Endodermal cell (in vitro differentiated cells): ENCODE results near the gene NR2E3. TPM values are rescaled to one million over a fixed set of nuclear protein-coding genes. Genes with fewer than 3 reads are reported as not detected.

ENCODE experiments used
- DNase-seq: peaks from one replicate; pipeline ENCODE4 v3.0.0-alpha.2; 2017
- H3K27ac ChIP-seq: 2 replicates; pipeline ENCODE4 v1.5.1; 2013; ENCODE audit warnings: mild to moderate bottlenecking, low read depth, low read length, moderate library complexity
- H3K27me3 ChIP-seq: 2 replicates; pipeline ENCODE4 v1.6.1; 2013; ENCODE audit warnings: mild to moderate bottlenecking, low read length, moderate library complexity; ENCODE audit not compliant: insufficient read depth, control insufficient read depth, poor library complexity, severe bottlenecking
- H3K36me3 ChIP-seq: 2 replicates; pipeline ENCODE4 v1.7.0; 2013; ENCODE audit warnings: mild to moderate bottlenecking, low read length, moderate library complexity; ENCODE audit not compliant: control insufficient read depth, insufficient read depth
- H3K4me1 ChIP-seq: one replicate; pipeline ENCODE4 v1.7.0; 2013; ENCODE audit warnings: low read length; ENCODE audit not compliant: control insufficient read depth, insufficient read depth
- H3K4me3 ChIP-seq: 2 replicates; pipeline ENCODE4 v1.5.1; 2013; ENCODE audit warnings: mild to moderate bottlenecking, low read length, moderate library complexity
- H3K9ac ChIP-seq: 2 replicates; pipeline ENCODE4 v1.6.1; 2013; ENCODE audit warnings: mild to moderate bottlenecking, low read length, moderate library complexity; ENCODE audit not compliant: poor library complexity, severe bottlenecking; ENCODE audit errors: extremely low read depth
- H3K9me3 ChIP-seq: 2 replicates; pipeline ENCODE4 v1.6.1; 2013; ENCODE audit warnings: mild to moderate bottlenecking, low read length, moderate library complexity; ENCODE audit not compliant: control insufficient read depth
- H3K27ac Mint-ChIP-seq: 2 replicates; pipeline ENCODE4 v1.8.0; 2020; ENCODE audit warnings: mixed read lengths
- H3K27me3 Mint-ChIP-seq: 2 replicates; pipeline ENCODE4 v1.8.0; 2021; ENCODE audit warnings: mild to moderate bottlenecking, mixed read lengths; ENCODE audit not compliant: insufficient read depth
- H3K36me3 Mint-ChIP-seq: 2 replicates; pipeline ENCODE4 v1.8.0; 2020; ENCODE audit warnings: low read depth, mixed read lengths
- H3K4me1 Mint-ChIP-seq: 2 replicates; pipeline ENCODE4 v1.8.0; 2020; ENCODE audit warnings: mixed read lengths
- H3K4me3 Mint-ChIP-seq: 2 replicates; pipeline ENCODE4 v1.8.0; 2020; ENCODE audit warnings: mild to moderate bottlenecking, moderate library complexity, mixed read lengths
- H3K9me3 Mint-ChIP-seq: 2 replicates; pipeline ENCODE4 v1.8.0; 2020; ENCODE audit warnings: mild to moderate bottlenecking, mixed read lengths
- CTCF ChIP-seq: fragments of 200-600 bp; sonication (generic); conservative IDR thresholded peaks from 2 replicates; pipeline ENCODE4 v1.5.0; 2021; ENCODE audit warnings: antibody characterized with exemption, mild to moderate bottlenecking
- WGBS, 2 experiments: methylation state at CpG; one replicate each; pipeline versions ENCODE4 v1.1.5 to v1.1.7; 2013; ENCODE audit warnings: missing lambda C conversion rate in 2 of 2, mixed read lengths in 1 of 2; ENCODE audit not compliant: insufficient coverage in 1 of 2, insufficient read length in 1 of 2; 5-methylcytosine and 5-hydroxymethylcytosine counted together
- total RNA-seq, 2 donors: library from RNA; stranded (reverse); fragmentation: NEBNext Ultra II Directional in 1 of 2; extraction: Animal tissue kit (Norgen Biotek cat#: 25700) in 1 of 2; gene quantifications; 2 replicates in 1 of 2; 3 replicates in 1 of 2; pipeline ENCODE4 v1.2.1, GENCODE V29; 2021

Gene NR2E3
- total RNA-seq, 2 donors from 2014 or later, result 0.15 to 0.55 TPM

- Histone ChIP-seq H3K27ac (no peak overlapping the region), H3K27me3 (no peaks in the 10 kb centered on the region), H3K4me1 (no peaks in the 10 kb centered on the region), H3K9ac (no peak overlapping the region), H3K4me3 (no peak overlapping the region), H3K36me3 (no peaks in the 10 kb centered on the region), H3K9me3 (no peaks in the 10 kb centered on the region)
- no peak overlapping the region for H3K4me3 Mint-ChIP-seq
- no peak overlapping the region for H3K27ac Mint-ChIP-seq
- TF ChIP-seq CTCF, result no peak
- no peak for DNase-seq
- 90 to 100% methylated on average over 1 to 3 of the region's 3 CpGs for WGBS, 2 experiments
- H3K9me3 Mint-ChIP-seq, result no peaks in the 10 kb centered on the region
- H3K36me3 Mint-ChIP-seq, result no peaks in the 10 kb centered on the region
- H3K27me3 Mint-ChIP-seq, result no peaks in the 10 kb centered on the region
- peaks cover 8% of the 10 kb centered on the region for H3K4me1 Mint-ChIP-seq
Measured at GRCh38 chr15:71776304-71776703, 34.0 kb upstream of the NR2E3 start.

GRCh38 chr15:71777216-71777943, 33.0 kb upstream of the NR2E3 start:
- no peaks in the 10 kb centered on the region for H3K36me3 Mint-ChIP-seq
- H3K4me3 Mint-ChIP-seq, result no peak overlapping the region
- no peak overlapping the region for H3K27ac ChIP-seq
- DNase-seq, result no peak
- H3K27me3 ChIP-seq, result no peaks in the 10 kb centered on the region
- WGBS, 2 experiments, result 91 to 92% methylated on average over 8 to 16 of the region's 16 CpGs
- no peak overlapping the region for H3K4me3 ChIP-seq
- no peak overlapping the region for H3K9ac ChIP-seq
- H3K4me1 Mint-ChIP-seq, result peaks cover 8% of the 10 kb centered on the region
- H3K9me3 Mint-ChIP-seq, result no peaks in the 10 kb centered on the region
- no peaks in the 10 kb centered on the region for H3K36me3 ChIP-seq
- TF ChIP-seq CTCF, result no peak
- no peaks in the 10 kb centered on the region for H3K4me1 ChIP-seq
- H3K27ac Mint-ChIP-seq, result no peak overlapping the region
- no peaks in the 10 kb centered on the region for H3K27me3 Mint-ChIP-seq
- no peaks in the 10 kb centered on the region for H3K9me3 ChIP-seq

- H3K4me3 ChIP-seq, result no peak overlapping the region
- no peak for DNase-seq
- Mint-ChIP-seq H3K9me3 (no peaks in the 10 kb centered on the region), H3K27me3 (no peaks in the 10 kb centered on the region), H3K4me3 (no peak overlapping the region), H3K27ac (no peak overlapping the region), H3K4me1 (peaks cover 8% of the 10 kb centered on the region), H3K36me3 (no peaks in the 10 kb centered on the region)
- no peaks in the 10 kb centered on the region for H3K9me3 ChIP-seq
- TF ChIP-seq CTCF, result no peak
- H3K27ac ChIP-seq, result no peak overlapping the region
- H3K36me3 ChIP-seq, result no peaks in the 10 kb centered on the region
- no peak overlapping the region for H3K9ac ChIP-seq
- WGBS, 2 experiments, result 88 to 93% methylated on average over 4 to 6 of the region's 6 CpGs
- H3K27me3 ChIP-seq, result no peaks in the 10 kb centered on the region
- no peaks in the 10 kb centered on the region for H3K4me1 ChIP-seq
Measured at GRCh38 chr15:71779073-71779797, 31.1 kb upstream of the NR2E3 start.
